IMR-90 (cell line): Measurements from ENCODE around the gene OARD1. TPM values are rescaled to one million over a fixed set of nuclear protein-coding genes. Genes with fewer than 3 reads are reported as not detected.

ENCODE experiments used
- ATAC-seq: fragments of 200-7000 bp; cut with Tn5 transposase; 2 replicates; pipeline ENCODE4 v1.9.1; 2020; ENCODE audit warnings: low read depth, mild to moderate bottlenecking, moderate library complexity
- BruUV-seq: library from RNA; stranded (reverse); fragments of 400-500 nt; replicated peaks from 2 replicates; lab custom pipeline; 2021; lab: Mats Ljungman, UMichigan
- CTCF ChIA-PET: fragments of 300-600 bp; formaldehyde crosslinking; extraction: SDS; loops from one replicate; lab custom pipeline; 2021; ENCODE audit warnings: antibody characterized with exemption; lab: Yijun Ruan, JAX
- POLR2A ChIA-PET: fragments of 300-600 bp; sonication (Branson Sonifier 250); formaldehyde crosslinking; loops from one replicate; lab custom pipeline; 2022; ENCODE audit warnings: antibody characterized with exemption; ENCODE audit not compliant: unreplicated experiment; lab: Charles Lee
- DNase-seq: peaks from one replicate; pipeline ENCODE4 v3.0.0; 2013
- H2AFZ ChIP-seq: replicated peaks from 2 replicates; pipeline ENCODE3; 2013; ENCODE audit warnings: low read length, mild to moderate bottlenecking; ENCODE audit not compliant: poor library complexity
- H2AK5ac ChIP-seq: 2 replicates; pipeline ENCODE4 v1.6.1; 2013; ENCODE audit warnings: low read depth, low read length, inconsistent platforms
- H2AK9ac ChIP-seq: replicated peaks from 2 replicates; pipeline ENCODE3; 2013; ENCODE audit warnings: mild to moderate bottlenecking, low read depth, low read length, moderate library complexity; ENCODE audit not compliant: poor library complexity
- H2BK120ac ChIP-seq: 2 replicates; pipeline ENCODE4 v1.6.1; 2013; ENCODE audit warnings: low read depth, low read length, inconsistent platforms
- H2BK15ac ChIP-seq: 3 replicates; pipeline ENCODE4 v1.6.1; 2013; ENCODE audit warnings: low read depth, low read length, inconsistent platforms
- H2BK20ac ChIP-seq: 2 replicates; pipeline ENCODE4 v1.6.1; 2013; ENCODE audit warnings: low read depth, mild to moderate bottlenecking, inconsistent platforms, low read length, moderate library complexity
- H2BK5ac ChIP-seq: 2 replicates; pipeline ENCODE4 v1.6.1; 2013; ENCODE audit warnings: mild to moderate bottlenecking, low read depth, low read length, inconsistent platforms; ENCODE audit not compliant: poor library complexity, severe bottlenecking
- H3K14ac ChIP-seq: replicated peaks from 2 replicates; pipeline ENCODE4 v1.6.1; 2013; ENCODE audit warnings: low read depth, low read length, inconsistent platforms
- H3K18ac ChIP-seq: 2 replicates; pipeline ENCODE4 v1.6.1; 2013; ENCODE audit warnings: low read depth, low read length, control low read depth
- H3K23ac ChIP-seq: 2 replicates; pipeline ENCODE4 v1.6.1; 2013; ENCODE audit warnings: low read depth, low read length, inconsistent platforms
- H3K27ac ChIP-seq: 2 replicates; pipeline ENCODE4 v1.5.1; 2013; ENCODE audit warnings: mild to moderate bottlenecking, control low read depth, low read length; ENCODE audit not compliant: insufficient read depth
- H3K27me3 ChIP-seq: 2 replicates; pipeline ENCODE4 v1.6.1; 2013; ENCODE audit warnings: low read length; ENCODE audit not compliant: control insufficient read depth, insufficient read depth
- H3K36me3 ChIP-seq: 2 replicates; pipeline ENCODE4 v1.6.1; 2013; ENCODE audit warnings: low read length, mixed read lengths; ENCODE audit not compliant: control insufficient read depth, insufficient read depth
- H3K4ac ChIP-seq: 2 replicates; pipeline ENCODE4 v1.6.1; 2013; ENCODE audit warnings: low read depth, low read length, inconsistent platforms
- H3K4me1 ChIP-seq: 2 replicates; pipeline ENCODE4 v1.6.1; 2013; ENCODE audit warnings: low read length, mixed read lengths; ENCODE audit not compliant: control insufficient read depth, insufficient read depth
- H3K4me2 ChIP-seq: 2 replicates; pipeline ENCODE4 v1.6.1; 2013; ENCODE audit warnings: low read depth, mild to moderate bottlenecking, control low read depth, low read length, moderate library complexity
- H3K4me3 ChIP-seq: 2 replicates; pipeline ENCODE4 v1.5.1; 2013; ENCODE audit warnings: low read depth, mild to moderate bottlenecking, control low read depth, low read length, moderate library complexity; ENCODE audit not compliant: insufficient read depth
- H3K56ac ChIP-seq: 2 replicates; pipeline ENCODE4 v1.6.1; 2013; ENCODE audit warnings: low read length, inconsistent platforms; ENCODE audit not compliant: insufficient read depth; ENCODE audit errors: extremely low read depth
- H3K79me1 ChIP-seq, 2 experiments: 2 replicates each; pipeline ENCODE4 v1.6.1; 2013; ENCODE audit warnings: low read length in 2 of 2, inconsistent platforms in 1 of 2, low read depth in 1 of 2
- H3K9ac ChIP-seq: 2 replicates; pipeline ENCODE4 v1.6.1; 2013; ENCODE audit warnings: low read depth, low read length, control low read depth
- H3K9me1 ChIP-seq: 2 replicates; pipeline ENCODE4 v1.6.1; 2013; ENCODE audit warnings: low read length, inconsistent platforms; ENCODE audit not compliant: insufficient read depth
- H3K9me3 ChIP-seq: 2 replicates; pipeline ENCODE4 v1.6.1; 2013; ENCODE audit warnings: low read length; ENCODE audit not compliant: control insufficient read depth, insufficient read depth
- H4K20me1 ChIP-seq: 2 replicates; pipeline ENCODE4 v1.6.1; 2013; ENCODE audit warnings: low read length, inconsistent platforms; ENCODE audit not compliant: insufficient read depth
- H4K5ac ChIP-seq: 2 replicates; pipeline ENCODE4 v1.6.1; 2013; ENCODE audit warnings: mild to moderate bottlenecking, low read depth, low read length, control low read depth
- H4K8ac ChIP-seq, 2 experiments: 2 replicates each; pipeline ENCODE4 v1.6.1; 2013; ENCODE audit warnings: low read depth in 2 of 2, low read length in 2 of 2, control low read depth in 1 of 2, inconsistent platforms in 1 of 2
- H4K91ac ChIP-seq: 2 replicates; pipeline ENCODE4 v1.6.1; 2013; ENCODE audit warnings: low read depth, low read length, inconsistent platforms; ENCODE audit not compliant: insufficient read depth
- FOS ChIP-seq: fragments of 150-350 bp; IDR thresholded peaks from 2 replicates; pipeline ENCODE4 v1.6.1; 2016; ENCODE audit warnings: low read depth, low read length
- MAFK ChIP-seq: IDR thresholded peaks from 2 replicates; pipeline ENCODE4 v1.6.1; 2012; ENCODE audit warnings: low read depth, low read length, improper control_type of control experiment
- MXI1 ChIP-seq: IDR thresholded peaks from 2 replicates; pipeline ENCODE4 v1.6.1; 2012; ENCODE audit warnings: low read depth, mild to moderate bottlenecking, low read length, moderate library complexity, borderline replicate concordance
- NFE2L2 ChIP-seq: fragments of 150-350 bp; IDR thresholded peaks from 2 replicates; pipeline ENCODE4 v1.6.1; 2016; ENCODE audit warnings: low read depth, mild to moderate bottlenecking, low read length
- WGBS, 2 experiments: methylation state at CpG; one replicate each; pipeline versions ENCODE4 v1.1.5 to v1.1.7; 2013; ENCODE audit warnings: missing lambda C conversion rate in 2 of 2; ENCODE audit not compliant: insufficient read length in 1 of 2; ENCODE audit errors: extremely low coverage in 2 of 2; 5-methylcytosine and 5-hydroxymethylcytosine counted together
- dilution Hi-C: fragments of 300-500 bp; cut with HindIII; formaldehyde crosslinking; loops from one replicate; pipeline ENCODE4 v1.14.3; 2018; ENCODE audit warnings: low sequenced_read_pairs; ENCODE audit not compliant: unreplicated experiment
- in situ Hi-C: fragments of 300-500 bp; cut with MboI; formaldehyde crosslinking; loops from 3 replicates; pipeline ENCODE4 v1.14.3; 2019; ENCODE audit warnings: low sequenced_read_pairs, inconsistent platforms, mixed read lengths
- intact Hi-C: fragments of 100-400 bp; cut with micrococcal nuclease; formaldehyde crosslinking; loops from 2 replicates; pipeline ENCODE4 v1.10.0; 2022
- polyA plus RNA-seq, 3 experiments: library from polyadenylated mRNA; depleted of rRNA; stranded (reverse); fragments of >200 nt; gene quantifications; 2 replicates each; pipeline ENCODE4 v1.2.3, GENCODE V29; 2012; ENCODE audit warnings: low replicate concordance in 1 of 3
- total RNA-seq: library from RNA; depleted of rRNA; stranded (reverse); fragments of >200 nt; gene quantifications from 2 replicates; pipeline ENCODE4 v1.2.3, GENCODE V29; 2012
- TF ChIP-seq, protein P1 (sequence below): conservative IDR thresholded peaks from 2 replicates; pipeline ENCODE4 v1.5.1; 2012; ENCODE audit warnings: mild to moderate bottlenecking, low read depth, low read length, improper control_type of control experiment
- TF ChIP-seq, protein P2 (sequence below): fragments of 150-350 bp; IDR thresholded peaks from 2 replicates; pipeline ENCODE4 v1.6.1; 2016; ENCODE audit warnings: low read depth, mild to moderate bottlenecking, low read length, moderate library complexity, borderline replicate concordance
- TF ChIP-seq, protein P3 (sequence below): fragments of 150-350 bp; IDR thresholded peaks from 2 replicates; pipeline ENCODE4 v1.6.1; 2017; ENCODE audit warnings: mild to moderate bottlenecking, antibody characterized with exemption, low read length, low read depth

Gene OARD1
- total and polyA plus RNA-seq, 2 of the 4 experiments (the other 2 are of a cell fraction) = 2.3 to 5.5 TPM

DNA sequence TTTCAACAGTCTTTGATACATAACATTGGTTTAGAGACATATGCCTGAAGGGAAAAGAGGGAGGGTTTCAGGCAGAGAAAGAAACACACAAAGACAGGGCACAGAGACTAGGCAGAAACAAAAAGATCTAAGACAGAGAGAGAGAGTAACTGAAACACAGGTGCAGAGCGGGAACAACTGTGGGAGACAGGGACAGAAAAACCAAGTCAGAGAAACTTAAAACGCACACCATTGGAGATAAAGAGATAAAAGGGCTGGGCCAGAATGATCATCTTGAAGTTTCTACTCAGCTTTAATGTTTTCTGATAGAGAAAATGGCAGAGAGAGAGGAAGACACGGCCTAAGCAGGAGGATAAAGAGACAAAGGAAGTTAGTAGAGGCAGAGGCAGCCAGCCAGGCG lies 44.9 kb downstream of the OARD1 start (continued):
- TF ChIP-seq, protein P1, sequence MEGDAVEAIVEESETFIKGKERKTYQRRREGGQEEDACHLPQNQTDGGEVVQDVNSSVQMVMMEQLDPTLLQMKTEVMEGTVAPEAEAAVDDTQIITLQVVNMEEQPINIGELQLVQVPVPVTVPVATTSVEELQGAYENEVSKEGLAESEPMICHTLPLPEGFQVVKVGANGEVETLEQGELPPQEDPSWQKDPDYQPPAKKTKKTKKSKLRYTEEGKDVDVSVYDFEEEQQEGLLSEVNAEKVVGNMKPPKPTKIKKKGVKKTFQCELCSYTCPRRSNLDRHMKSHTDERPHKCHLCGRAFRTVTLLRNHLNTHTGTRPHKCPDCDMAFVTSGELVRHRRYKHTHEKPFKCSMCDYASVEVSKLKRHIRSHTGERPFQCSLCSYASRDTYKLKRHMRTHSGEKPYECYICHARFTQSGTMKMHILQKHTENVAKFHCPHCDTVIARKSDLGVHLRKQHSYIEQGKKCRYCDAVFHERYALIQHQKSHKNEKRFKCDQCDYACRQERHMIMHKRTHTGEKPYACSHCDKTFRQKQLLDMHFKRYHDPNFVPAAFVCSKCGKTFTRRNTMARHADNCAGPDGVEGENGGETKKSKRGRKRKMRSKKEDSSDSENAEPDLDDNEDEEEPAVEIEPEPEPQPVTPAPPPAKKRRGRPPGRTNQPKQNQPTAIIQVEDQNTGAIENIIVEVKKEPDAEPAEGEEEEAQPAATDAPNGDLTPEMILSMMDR = no peak

DNA sequence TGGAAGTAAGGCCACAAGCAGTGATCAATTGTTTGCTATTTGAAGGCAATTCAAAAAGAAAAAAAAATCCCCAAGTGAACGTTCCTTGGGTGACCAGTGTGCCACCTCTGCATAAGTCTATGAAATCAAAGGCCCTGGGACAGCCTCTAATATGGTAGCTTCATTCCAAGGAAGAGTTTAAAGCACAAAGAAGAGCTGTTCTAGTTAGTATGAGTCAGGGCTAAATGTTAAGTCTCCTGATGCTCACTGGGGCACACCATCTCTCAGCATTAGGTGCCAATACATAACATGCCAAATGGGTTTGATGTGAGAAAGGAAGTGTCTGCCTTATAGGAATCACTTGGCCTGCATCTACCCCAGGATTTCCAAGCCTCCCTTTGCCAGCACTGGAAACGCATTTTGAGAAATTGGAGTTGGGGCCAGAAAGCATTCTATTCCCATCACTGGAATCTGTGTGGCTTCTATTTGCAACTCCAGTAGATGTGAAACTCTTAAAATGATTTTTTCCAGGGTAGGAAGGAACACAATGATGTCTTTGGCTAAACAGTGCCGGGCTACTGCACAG lies 46.1 kb downstream of the OARD1 start:
- intact Hi-C loops (loop anchor here (10.0 kb wide), 1 partner anchor 1681 kb away; no protein-coding TSS in a partner anchor), in situ Hi-C loops (loop anchor here (10.0 to 25.0 kb wide), 3 partner anchors 471 to 1664 kb away; no protein-coding TSS in a partner anchor), dilution Hi-C loops (no loop called here)
- DNase-seq (no peak), ATAC-seq (no peak)
- Histone ChIP-seq H2AFZ (no peak overlapping the region), H3K56ac (no peak overlapping the region), H2AK5ac (no peak overlapping the region), H3K18ac (no peak overlapping the region), H3K14ac (no peak overlapping the region), H4K91ac (no peak overlapping the region), H3K23ac (no peak overlapping the region), H2BK15ac (no peak overlapping the region), H3K9me3 (no peaks in the 10 kb centered on the region), H3K4me1 (peaks cover 4% of the 10 kb centered on the region; the same call in 1 of the 2 replicates), H3K9me1 (no peaks in the 10 kb centered on the region), H2BK20ac (no peak overlapping the region), H3K4me2 (no peak overlapping the region), H3K27ac (no peak overlapping the region), H3K9ac (no peak overlapping the region), H2AK9ac (no peak overlapping the region), H4K20me1 (no peaks in the 10 kb centered on the region), H3K4ac (no peak overlapping the region), H3K79me1 (no peaks in the 10 kb centered on the region), H3K4me3 (no peak overlapping the region), H3K27me3 (peaks cover 2% of the 10 kb centered on the region; the same call in 1 of the 2 replicates), H4K5ac (no peak overlapping the region), H2BK120ac (no peak overlapping the region), H3K36me3 (no peaks in the 10 kb centered on the region), H2BK5ac (no peak overlapping the region), H4K8ac (no peak overlapping the region)
- TF ChIP-seq, protein P1 = no peak
- no peak for TF ChIP-seq MXI1
- TF ChIP-seq, protein P2, sequence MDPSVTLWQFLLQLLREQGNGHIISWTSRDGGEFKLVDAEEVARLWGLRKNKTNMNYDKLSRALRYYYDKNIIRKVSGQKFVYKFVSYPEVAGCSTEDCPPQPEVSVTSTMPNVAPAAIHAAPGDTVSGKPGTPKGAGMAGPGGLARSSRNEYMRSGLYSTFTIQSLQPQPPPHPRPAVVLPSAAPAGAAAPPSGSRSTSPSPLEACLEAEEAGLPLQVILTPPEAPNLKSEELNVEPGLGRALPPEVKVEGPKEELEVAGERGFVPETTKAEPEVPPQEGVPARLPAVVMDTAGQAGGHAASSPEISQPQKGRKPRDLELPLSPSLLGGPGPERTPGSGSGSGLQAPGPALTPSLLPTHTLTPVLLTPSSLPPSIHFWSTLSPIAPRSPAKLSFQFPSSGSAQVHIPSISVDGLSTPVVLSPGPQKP = no peak
- TF ChIP-seq FOS = no peak
- TF ChIP-seq MAFK = no peak
- TF ChIP-seq NFE2L2 = no peak
- TF ChIP-seq, protein P3, sequence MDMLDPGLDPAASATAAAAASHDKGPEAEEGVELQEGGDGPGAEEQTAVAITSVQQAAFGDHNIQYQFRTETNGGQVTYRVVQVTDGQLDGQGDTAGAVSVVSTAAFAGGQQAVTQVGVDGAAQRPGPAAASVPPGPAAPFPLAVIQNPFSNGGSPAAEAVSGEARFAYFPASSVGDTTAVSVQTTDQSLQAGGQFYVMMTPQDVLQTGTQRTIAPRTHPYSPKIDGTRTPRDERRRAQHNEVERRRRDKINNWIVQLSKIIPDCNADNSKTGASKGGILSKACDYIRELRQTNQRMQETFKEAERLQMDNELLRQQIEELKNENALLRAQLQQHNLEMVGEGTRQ = no peak
- WGBS, 2 experiments = no CpG with 5 or more reads among the region's 3 CpGs
- ChIA-PET POLR2A (no interaction called here), CTCF (interaction anchor here (2.4 kb wide), 1 partner anchor 28 kb away, joined by 10 read pairs; no protein-coding TSS in a partner anchor)
- BruUV-seq = no TSS peak
